HepG2 (cell line): ENCODE measurements around the gene MPG. TPM values are rescaled to one million over a fixed set of nuclear protein-coding genes. Genes with fewer than 3 reads are reported as not detected.

ENCODE experiments used
- ATAC-seq: fragments of 200-7000 bp; cut with Tn5 transposase; 3 replicates; pipeline ENCODE4 v1.9.1; 2020; ENCODE audit warnings: mild to moderate bottlenecking, moderate library complexity
- BruUV-seq: library from RNA; stranded (reverse); fragments of 400-500 nt; replicated peaks from 2 replicates; lab custom pipeline; 2021; lab: Mats Ljungman, UMichigan
- CTCF ChIA-PET: fragments of 300-600 bp; formaldehyde crosslinking; extraction: SDS; loops from one replicate; lab custom pipeline; 2021; ENCODE audit warnings: low total read pairs, inconsistent platforms, low intra/inter-chr PET ratio; lab: Yijun Ruan, JAX
- POLR2A ChIA-PET: fragments of 350-600 bp; sonication (Branson Sonifier 250); formaldehyde crosslinking; loops from one replicate; lab custom pipeline; 2020; ENCODE audit warnings: antibody characterized with exemption, inconsistent platforms; lab: Yijun Ruan, JAX
- DNase-seq: peaks from one replicate; pipeline ENCODE4 v3.0.0-alpha.2; 2015; ENCODE audit warnings: low spot score
- FAIRE-seq: peaks from 3 replicates; lab custom pipeline; 2011; peaks lifted over from hg19 to GRCh38; lab: Jason Lieb, UNC
- H2AFZ ChIP-seq: one replicate; pipeline ENCODE4 v1.6.1; 2011; ENCODE audit warnings: low read length, inconsistent platforms
- H3K27ac ChIP-seq: fragments of 300-600 bp; 3 replicates; pipeline ENCODE4 v1.8.0; 2011; ENCODE audit warnings: mixed run types, mild to moderate bottlenecking, mixed read lengths, low read length, inconsistent platforms; ENCODE audit not compliant: insufficient read depth; ENCODE audit errors: extremely low read length
- H3K27me3 ChIP-seq, 2 experiments: fragments of 200-600 bp in 1 of 2; 2 replicates in 1 of 2; 3 replicates in 1 of 2; pipeline versions ENCODE4 v1.6.0 to v1.8.0; 2011; ENCODE audit warnings: low read length in 2 of 2, mild to moderate bottlenecking in 2 of 2, moderate library complexity in 2 of 2, inconsistent platforms in 1 of 2; ENCODE audit not compliant: insufficient read depth in 2 of 2, control insufficient read depth in 1 of 2
- H3K36me3 ChIP-seq, 2 experiments: fragments of 200-600 bp in 1 of 2; replicated peaks in 1 of 2; 2 replicates in 1 of 2; 3 replicates in 1 of 2; pipeline versions ENCODE4 v1.5.1 to v1.8.0; 2011; ENCODE audit warnings: low read length in 2 of 2, inconsistent platforms in 1 of 2; ENCODE audit not compliant: insufficient read depth in 2 of 2, control insufficient read depth in 1 of 2
- H3K4me1 ChIP-seq: 2 replicates; pipeline ENCODE4 v1.5.1; 2012; ENCODE audit warnings: low read length, inconsistent platforms; ENCODE audit not compliant: insufficient read depth
- H3K4me2 ChIP-seq: 2 replicates; pipeline ENCODE4 v1.6.0; 2011; ENCODE audit warnings: low read depth, low read length, inconsistent platforms
- H3K4me3 ChIP-seq, 3 experiments: fragments of 200-600 bp in 1 of 3; sonication (generic), shearing (Covaris generic) in 1 of 3; replicated peaks in 1 of 3; 2 replicates each; pipeline ENCODE4 v1.5.1; 2011 to 2016; ENCODE audit warnings: low read length in 3 of 3, inconsistent platforms in 2 of 3, low read depth in 2 of 3, mild to moderate bottlenecking in 2 of 3, control low read depth in 1 of 3, mixed read lengths in 1 of 3; ENCODE audit not compliant: insufficient read depth in 1 of 3
- H3K79me2 ChIP-seq: one replicate; pipeline ENCODE4 v1.6.1; 2011; ENCODE audit warnings: low read length, inconsistent platforms; ENCODE audit not compliant: insufficient read depth
- H3K9ac ChIP-seq: 2 replicates; pipeline ENCODE4 v1.6.0; 2011; ENCODE audit warnings: mild to moderate bottlenecking, low read depth, low read length, inconsistent platforms; ENCODE audit not compliant: insufficient read depth
- H3K9me3 ChIP-seq: 2 replicates; pipeline ENCODE4 v1.5.1; 2012; ENCODE audit warnings: mild to moderate bottlenecking, low read length
- H4K20me1 ChIP-seq: 2 replicates; pipeline ENCODE4 v1.6.0; 2011; ENCODE audit warnings: inconsistent platforms, mild to moderate bottlenecking, low read length, moderate library complexity; ENCODE audit not compliant: insufficient read depth
- ARID2 ChIP-seq: sonication (generic); formaldehyde crosslinking; IDR thresholded peaks from 2 replicates; pipeline ENCODE4 v1.8.1; 2022; ENCODE audit warnings: mild to moderate bottlenecking, missing genetic modification reagents, borderline replicate concordance
- KMT2B ChIP-seq: IDR thresholded peaks from 2 replicates; pipeline ENCODE4 v1.6.1; 2016; ENCODE audit warnings: missing genetic modification reagents, missing compliant biosample characterization
- MAFK ChIP-seq, 2 experiments: IDR thresholded peaks in 1 of 2; conservative IDR thresholded peaks in 1 of 2; 2 replicates each; pipeline ENCODE4 v1.6.1; 2011; ENCODE audit warnings: improper control_type of control experiment in 2 of 2, low read length in 2 of 2
- NR2F6 ChIP-seq, 2 experiments: IDR thresholded peaks; 2 replicates each; pipeline ENCODE4 v1.6.1; 2016; ENCODE audit warnings: antibody characterized with exemption in 1 of 2, mild to moderate bottlenecking in 1 of 2
- SATB2 ChIP-seq: sonication (generic); formaldehyde crosslinking; IDR thresholded peaks from 2 replicates; pipeline ENCODE4 v1.5.0; 2020; ENCODE audit warnings: missing genetic modification reagents
- ZNF124 ChIP-seq: sonication (generic); formaldehyde crosslinking; IDR thresholded peaks from 2 replicates; pipeline ENCODE4 v1.4.0; 2020; ENCODE audit warnings: missing genetic modification reagents
- ZNF251 ChIP-seq: sonication (generic); formaldehyde crosslinking; IDR thresholded peaks from 2 replicates; pipeline ENCODE4 v1.9.0; 2021; ENCODE audit warnings: mild to moderate bottlenecking, missing genetic modification reagents
- ZNF83 ChIP-seq: sonication (generic); formaldehyde crosslinking; IDR thresholded peaks from 2 replicates; pipeline ENCODE4 v1.4.0; 2020; ENCODE audit warnings: missing genetic modification reagents, mild to moderate bottlenecking, borderline replicate concordance
- ZSCAN20 ChIP-seq: sonication (generic); formaldehyde crosslinking; IDR thresholded peaks from 2 replicates; pipeline ENCODE4 v1.4.0; 2020; ENCODE audit warnings: missing genetic modification reagents, mild to moderate bottlenecking, borderline replicate concordance
- WGBS: methylation state at CpG from one replicate; pipeline ENCODE4 v1.1.6; 2017; ENCODE audit warnings: low lambda C conversion rate; 5-methylcytosine and 5-hydroxymethylcytosine counted together
- in situ Hi-C: cut with HindIII; loops from 2 replicates; pipeline ENCODE4 v1.10.0; 2017; ENCODE audit warnings: low pct_unique_long_range_greater_than_20kb; ENCODE audit not compliant: extremely low pct_ligation_motif_present
- intact Hi-C: fragments of 100-400 bp; cut with micrococcal nuclease; formaldehyde crosslinking; loops from one replicate; pipeline ENCODE4 v1.10.0; 2022; ENCODE audit not compliant: unreplicated experiment
- polyA plus RNA-seq, 8 experiments: library from polyadenylated mRNA; depleted of rRNA in 3 of 8; stranded (reverse) in 7 of 8; unstranded in 1 of 8; fragments of >200 nt; fragmentation: Illumina TruSeq in 4 of 8; extraction: Trizol in 4 of 8; gene quantifications; 2 replicates each; pipeline versions ENCODE4 v1.2.1 to v1.2.3, GENCODE V29; 2011 to 2016; ENCODE audit warnings: low read depth in 4 of 8, missing spikeins in 1 of 8, mixed read lengths in 1 of 8; ENCODE audit not compliant: insufficient read depth in 1 of 8
- total RNA-seq, 5 experiments: library from RNA; depleted of rRNA; stranded (reverse); fragments of >200 nt; fragmentation: Illumina TruSeq; extraction: Trizol; gene quantifications; 2 replicates each; pipeline ENCODE4 v1.2.3, GENCODE V29; 2016; ENCODE audit warnings: low read depth in 1 of 5
- TF ChIP-seq, protein P1 (sequence below): sonication (generic); formaldehyde crosslinking; IDR thresholded peaks from 2 replicates; pipeline ENCODE4 v1.9.0; 2022; ENCODE audit warnings: low read depth, missing genetic modification reagents

MPG gene
- total and polyA plus RNA-seq, 2 of the 13 experiments (the other 11 are each of a cell fraction or from before 2014, with no cell fraction given) = 59.1 to 62.5 TPM

GRCh38 chr16:69181-69580, 8.8 kb upstream of the MPG start:
- Histone ChIP-seq H3K79me2 (no peaks in the 10 kb centered on the region), H3K36me3 (no peaks in the 10 kb centered on the region), H3K9ac (no peak overlapping the region), H4K20me1 (peaks cover 9% of the 10 kb centered on the region; the same call in 1 of the 2 replicates), H3K27ac (no peak overlapping the region), H3K4me2 (no peak overlapping the region), H3K4me1 (peaks cover 72% of the 10 kb centered on the region), H3K9me3 (no peaks in the 10 kb centered on the region), H3K27me3 (peaks cover 2 to 6% of the 10 kb centered on the region in 2 experiments; a peak in 1 of 5 replicates), H2AFZ (no peak overlapping the region), H3K4me3 (no peak overlapping the region)
- no TSS peak for BruUV-seq
- ATAC-seq = no peak
- in situ Hi-C loops = no loop called here
- DNase-seq = no peak
- intact Hi-C loops = no loop called here
- no peak for FAIRE-seq
- POLR2A ChIA-PET = interaction anchor here (1.6 kb wide), 1 partner anchor 28 kb away, joined by 3 read pairs; no protein-coding TSS in a partner anchor
- TF ChIP-seq ARID2 (CRISPR knock-in tag) (no peak), SATB2 (CRISPR knock-in tag) (no peak), NR2F6 (IDR thresholded peaks at IDR 0.05) (no peak), NR2F6 (CRISPR knock-in tag; IDR thresholded peaks at IDR 0.05) (no peak), ZNF124 (CRISPR knock-in tag) (no peak), ZSCAN20 (CRISPR knock-in tag) (no peak), ZNF83 (CRISPR knock-in tag) (no peak), ZNF251 (CRISPR knock-in tag) (no peak), MAFK (conservative IDR thresholded peaks at IDR 0.05 in 1 of 2, IDR thresholded peaks at IDR 0.05 in 1 of 2; ENCODE audit: low read length in 2 of 2) (no peak), KMT2B (CRISPR knock-in tag) (no peak)
- TF ChIP-seq, protein P1, sequence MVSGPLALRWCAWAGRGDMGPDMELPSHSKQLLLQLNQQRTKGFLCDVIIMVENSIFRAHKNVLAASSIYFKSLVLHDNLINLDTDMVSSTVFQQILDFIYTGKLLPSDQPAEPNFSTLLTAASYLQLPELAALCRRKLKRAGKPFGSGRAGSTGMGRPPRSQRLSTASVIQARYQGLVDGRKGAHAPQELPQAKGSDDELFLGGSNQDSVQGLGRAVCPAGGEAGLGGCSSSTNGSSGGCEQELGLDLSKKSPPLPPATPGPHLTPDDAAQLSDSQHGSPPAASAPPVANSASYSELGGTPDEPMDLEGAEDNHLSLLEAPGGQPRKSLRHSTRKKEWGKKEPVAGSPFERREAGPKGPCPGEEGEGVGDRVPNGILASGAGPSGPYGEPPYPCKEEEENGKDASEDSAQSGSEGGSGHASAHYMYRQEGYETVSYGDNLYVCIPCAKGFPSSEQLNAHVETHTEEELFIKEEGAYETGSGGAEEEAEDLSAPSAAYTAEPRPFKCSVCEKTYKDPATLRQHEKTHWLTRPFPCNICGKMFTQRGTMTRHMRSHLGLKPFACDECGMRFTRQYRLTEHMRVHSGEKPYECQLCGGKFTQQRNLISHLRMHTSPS (CRISPR knock-in tag) = no peak
- WGBS = no CpG with 5 or more reads among the region's 8 CpGs
- CTCF ChIA-PET = interaction anchor here (5.1 kb wide), 1 partner anchor 26 kb away, joined by 155 read pairs; no protein-coding TSS in a partner anchor
